RWPE2 (cell line): Measurements from ENCODE around the gene C20orf204.
A peak's percentile ranks its signal among the peaks of the same experiment; 100 is the strongest.

ENCODE experiments used
- ATAC-seq: fragments of 200-7000 bp; cut with Tn5 transposase; 3 replicates; pipeline ENCODE4 v1.9.1; 2021; ENCODE audit warnings: low read depth
- DNase-seq: peaks from one replicate; pipeline ENCODE4 v3.0.0-alpha.2; 2020; ENCODE audit warnings: low spot score
- H3K27ac ChIP-seq: fragments of 450-650 bp; 2 replicates; pipeline ENCODE4 v1.5.1; 2017; ENCODE audit warnings: mild to moderate bottlenecking; ENCODE audit not compliant: poor library complexity, severe bottlenecking
- H3K27me3 ChIP-seq: fragments of 250-450 bp; sonication (Bioruptor Pico); 2 replicates; pipeline ENCODE4 v1.5.1; 2021; ENCODE audit warnings: mild to moderate bottlenecking, moderate library complexity; ENCODE audit not compliant: insufficient read depth, poor library complexity, severe bottlenecking
- H3K36me3 ChIP-seq: fragments of 250-450 bp; sonication (Bioruptor Pico); 2 replicates; pipeline ENCODE4 v1.5.1; 2020; ENCODE audit warnings: low read depth, mild to moderate bottlenecking, moderate library complexity
- H3K4me1 ChIP-seq: fragments of 250-450 bp; sonication (Bioruptor Pico); 2 replicates; pipeline ENCODE4 v1.5.1; 2021; ENCODE audit warnings: mild to moderate bottlenecking, moderate library complexity; ENCODE audit not compliant: insufficient read depth, poor library complexity, severe bottlenecking
- H3K4me3 ChIP-seq: fragments of 250-450 bp; sonication (Bioruptor Pico); 2 replicates; pipeline ENCODE4 v1.5.1; 2021; ENCODE audit warnings: mild to moderate bottlenecking, moderate library complexity; ENCODE audit not compliant: severe bottlenecking
- H3K9me3 ChIP-seq: fragments of 250-450 bp; sonication (Bioruptor Pico); 2 replicates; pipeline ENCODE4 v1.5.1; 2021; ENCODE audit warnings: mild to moderate bottlenecking, moderate library complexity; ENCODE audit not compliant: severe bottlenecking
- TF ChIP-seq, protein P1 (sequence below): fragments of 450-650 bp; IDR thresholded peaks from one replicate; pipeline ENCODE4 v1.5.1; 2017; ENCODE audit warnings: mild to moderate bottlenecking, moderate library complexity; ENCODE audit not compliant: poor library complexity, severe bottlenecking

C20orf204 gene

DNA sequence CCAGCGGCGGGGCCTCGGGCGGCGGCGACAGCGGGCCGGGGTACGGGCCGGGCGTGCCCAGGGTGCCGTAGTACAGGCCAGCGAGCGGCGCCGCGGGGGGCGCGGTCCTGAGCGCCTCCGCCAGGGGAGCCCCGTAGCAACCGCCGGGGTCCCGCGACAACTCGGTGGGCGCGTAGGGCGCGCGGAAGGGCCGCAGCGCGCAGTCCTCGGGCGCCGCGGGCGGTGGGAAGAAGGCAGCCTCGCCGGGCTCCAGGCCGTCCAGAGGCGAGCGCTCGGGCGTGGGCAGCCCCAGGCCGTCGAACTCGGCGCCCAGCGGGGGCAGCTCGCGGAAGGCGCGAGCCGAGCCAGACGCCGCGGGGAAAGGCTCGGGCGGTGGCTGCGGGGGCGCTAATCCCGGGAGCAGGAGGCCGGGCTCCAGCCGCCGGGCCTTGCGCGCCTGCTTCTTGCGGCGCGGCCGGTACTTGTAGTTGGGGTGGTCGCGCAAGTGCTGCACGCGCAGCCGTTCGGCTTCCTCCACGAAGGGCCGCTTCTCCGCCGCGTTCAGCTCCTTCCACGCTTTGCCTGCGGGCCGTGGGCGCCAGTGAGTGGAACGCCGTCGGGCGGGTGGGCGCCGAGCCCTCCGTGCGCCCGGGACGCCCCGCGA lies 12.5 kb downstream of the C20orf204 start:
- H3K9me3 ChIP-seq, result no peaks in the 10 kb centered on the region
- H3K4me3 ChIP-seq, result no peak overlapping the region
- TF ChIP-seq, protein P1, sequence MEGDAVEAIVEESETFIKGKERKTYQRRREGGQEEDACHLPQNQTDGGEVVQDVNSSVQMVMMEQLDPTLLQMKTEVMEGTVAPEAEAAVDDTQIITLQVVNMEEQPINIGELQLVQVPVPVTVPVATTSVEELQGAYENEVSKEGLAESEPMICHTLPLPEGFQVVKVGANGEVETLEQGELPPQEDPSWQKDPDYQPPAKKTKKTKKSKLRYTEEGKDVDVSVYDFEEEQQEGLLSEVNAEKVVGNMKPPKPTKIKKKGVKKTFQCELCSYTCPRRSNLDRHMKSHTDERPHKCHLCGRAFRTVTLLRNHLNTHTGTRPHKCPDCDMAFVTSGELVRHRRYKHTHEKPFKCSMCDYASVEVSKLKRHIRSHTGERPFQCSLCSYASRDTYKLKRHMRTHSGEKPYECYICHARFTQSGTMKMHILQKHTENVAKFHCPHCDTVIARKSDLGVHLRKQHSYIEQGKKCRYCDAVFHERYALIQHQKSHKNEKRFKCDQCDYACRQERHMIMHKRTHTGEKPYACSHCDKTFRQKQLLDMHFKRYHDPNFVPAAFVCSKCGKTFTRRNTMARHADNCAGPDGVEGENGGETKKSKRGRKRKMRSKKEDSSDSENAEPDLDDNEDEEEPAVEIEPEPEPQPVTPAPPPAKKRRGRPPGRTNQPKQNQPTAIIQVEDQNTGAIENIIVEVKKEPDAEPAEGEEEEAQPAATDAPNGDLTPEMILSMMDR, result no peak
- no peak overlapping the region for H3K27ac ChIP-seq
- peaks cover 49% of the 10 kb centered on the region for H3K27me3 ChIP-seq
- H3K4me1 ChIP-seq, result peaks cover 10% of the 10 kb centered on the region
- no peak for ATAC-seq
- no peak for DNase-seq
- H3K36me3 ChIP-seq, result no peaks in the 10 kb centered on the region

DNA sequence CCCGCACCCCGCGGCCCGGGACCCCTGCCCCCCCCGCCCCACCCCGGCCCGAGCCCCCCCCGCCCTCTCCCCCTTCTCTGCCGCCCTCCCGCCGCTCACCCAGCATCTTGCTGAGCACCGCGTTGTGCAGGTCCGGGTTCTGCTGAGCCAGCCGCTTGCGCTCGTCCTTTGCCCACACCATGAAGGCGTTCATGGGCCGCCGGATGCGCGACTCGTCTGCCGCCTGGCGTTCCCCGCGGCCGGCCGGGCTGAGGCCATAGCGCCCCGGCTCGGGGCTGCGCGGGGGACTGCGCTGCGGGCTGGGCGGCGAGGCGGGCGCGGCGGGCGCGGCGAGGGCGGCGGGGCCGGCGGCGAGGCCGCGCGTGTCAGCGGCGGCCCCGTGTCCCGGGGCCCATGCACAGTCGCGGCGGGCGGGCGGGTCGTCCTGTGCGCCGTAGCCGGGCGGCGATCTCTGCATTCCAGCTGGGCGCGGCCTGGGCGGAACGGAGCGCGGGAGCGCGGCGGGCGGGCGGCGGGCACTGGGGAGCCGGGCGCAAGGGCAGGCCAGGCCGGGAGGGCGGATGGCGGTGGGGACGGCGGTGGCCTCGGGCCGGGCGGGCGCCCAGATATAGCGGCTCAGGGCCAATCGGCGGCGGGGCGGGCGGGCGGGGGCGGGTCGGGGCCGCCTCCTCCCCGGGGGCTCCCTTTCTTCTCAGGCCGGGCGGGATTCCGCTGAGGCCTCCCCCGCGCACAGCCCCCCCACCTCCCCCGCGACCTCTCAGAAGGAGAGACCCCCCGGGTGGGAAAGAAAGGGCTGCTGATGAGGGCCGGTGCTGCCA lies 13.3 kb downstream of the C20orf204 start, which contains the start of gene SOX18:
TSS of gene SOX18 (minus strand) at position 580 of the 818 bp plus-strand sequence. CDS start at position 457, 123 bp downstream.
- no peak for DNase-seq
- no peak within 1 kb of the TSS for H3K27ac ChIP-seq
- ATAC-seq, result peak; percentile 20

DNA sequence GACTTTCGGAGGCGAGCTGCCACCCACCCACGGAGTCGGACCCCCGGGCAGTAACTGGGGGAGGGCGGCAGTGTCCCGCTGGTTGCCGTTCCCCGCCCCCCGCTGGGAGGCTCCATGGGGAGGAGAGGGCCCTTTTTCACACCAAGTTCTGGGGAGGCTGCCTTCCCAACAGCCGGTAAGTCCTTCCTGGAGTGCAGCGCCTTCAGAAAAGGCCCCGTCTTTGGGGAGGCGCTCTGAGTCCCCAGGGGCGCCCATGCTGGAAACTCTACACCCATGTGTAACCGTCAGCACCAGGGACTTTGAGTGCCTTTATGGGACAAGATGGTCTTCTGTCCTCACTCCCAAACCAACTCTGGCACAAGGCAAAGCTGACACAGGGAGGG lies 13.9 kb downstream of the C20orf204 start:
- Histone ChIP-seq H3K27me3 (peaks cover 49% of the 10 kb centered on the region), H3K27ac (no peak overlapping the region)
- no peak for DNase-seq

More for the DNA sequence above, 13.3 kb downstream of the C20orf204 start, which contains the start of gene SOX18:
- Histone ChIP-seq H3K4me1 (peaks cover 9% of the 10 kb centered on the region), H3K27me3 (peaks cover 49% of the 10 kb centered on the region), H3K4me3 (peak within 1 kb of the TSS; percentile 7), H3K36me3 (no peaks in the 10 kb centered on the region), H3K9me3 (no peaks in the 10 kb centered on the region)
- TF ChIP-seq, protein P1, result peak; percentile 21

DNA sequence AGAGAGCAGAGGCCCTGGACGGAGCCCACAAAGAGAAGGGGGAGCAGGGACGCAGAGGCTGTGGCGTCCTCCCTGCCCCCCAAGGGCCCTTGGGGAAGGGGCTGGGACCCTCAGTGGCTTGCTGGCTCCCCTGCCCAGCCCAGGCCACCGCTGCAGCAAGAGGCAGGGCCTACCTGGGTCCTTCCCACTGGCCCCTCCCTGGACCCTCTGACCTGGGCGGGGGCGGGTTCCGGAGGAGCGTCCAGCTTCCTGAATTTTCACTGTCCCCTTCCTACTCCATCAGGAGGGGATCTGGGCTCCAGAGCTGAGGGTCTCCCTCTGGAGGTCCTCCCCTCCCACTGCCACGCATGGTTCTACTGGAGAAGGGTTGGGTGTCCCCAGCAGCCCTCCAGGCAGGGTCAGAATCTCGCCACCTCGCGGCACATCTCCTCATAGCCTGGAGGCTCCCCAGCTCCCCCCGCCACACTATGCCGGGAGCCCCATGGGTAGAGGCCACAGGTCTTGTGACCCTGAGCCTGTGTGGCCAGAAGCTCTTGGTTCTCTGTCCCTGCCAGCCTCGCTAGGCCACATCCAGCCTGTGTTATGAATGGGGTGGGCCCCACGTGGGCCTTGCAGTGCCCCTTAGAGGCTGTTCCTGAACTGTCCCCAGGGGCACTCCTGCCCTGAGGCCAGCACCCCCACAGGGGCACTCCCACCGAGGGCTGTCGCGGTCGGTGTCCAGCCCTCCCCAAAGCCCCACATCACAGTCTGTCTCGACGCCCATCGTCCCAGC lies 14.5 kb downstream of the C20orf204 start:
- Histone ChIP-seq H3K36me3 (no peaks in the 10 kb centered on the region), H3K4me1 (no peaks in the 10 kb centered on the region), H3K27ac (no peak overlapping the region), H3K9me3 (no peaks in the 10 kb centered on the region), H3K27me3 (peaks cover 49% of the 10 kb centered on the region), H3K4me3 (no peak overlapping the region)
- DNase-seq (no peak), ATAC-seq (no peak)
- TF ChIP-seq, protein P1, result no peak

More for the DNA sequence above, 13.9 kb downstream of the C20orf204 start:
- Histone ChIP-seq H3K4me1 (peaks cover 3% of the 10 kb centered on the region), H3K4me3 (no peak overlapping the region), H3K36me3 (no peaks in the 10 kb centered on the region), H3K9me3 (no peaks in the 10 kb centered on the region)
- no peak for ATAC-seq
- TF ChIP-seq, protein P1, result no peak
